ES-I3 (cell line): Measurements from ENCODE around the gene DAAM1.

ENCODE experiments used
- H3K36me3 ChIP-seq: 2 replicates; pipeline ENCODE4 v1.6.1; 2013; ENCODE audit warnings: mild to moderate bottlenecking, low read length, control low read depth, moderate library complexity; ENCODE audit not compliant: insufficient read depth
- H3K4me1 ChIP-seq: 2 replicates; pipeline ENCODE4 v1.6.1; 2013; ENCODE audit warnings: mild to moderate bottlenecking, control low read depth, low read length; ENCODE audit not compliant: insufficient read depth
- H3K9ac ChIP-seq: 2 replicates; pipeline ENCODE4 v1.6.1; 2013; ENCODE audit warnings: low read depth, mild to moderate bottlenecking, low read length, moderate library complexity
- H3K9me3 ChIP-seq: 2 replicates; pipeline ENCODE4 v1.6.1; 2013; ENCODE audit warnings: mild to moderate bottlenecking, low read length, moderate library complexity; ENCODE audit not compliant: control insufficient read depth, insufficient read depth

DAAM1 gene

DNA sequence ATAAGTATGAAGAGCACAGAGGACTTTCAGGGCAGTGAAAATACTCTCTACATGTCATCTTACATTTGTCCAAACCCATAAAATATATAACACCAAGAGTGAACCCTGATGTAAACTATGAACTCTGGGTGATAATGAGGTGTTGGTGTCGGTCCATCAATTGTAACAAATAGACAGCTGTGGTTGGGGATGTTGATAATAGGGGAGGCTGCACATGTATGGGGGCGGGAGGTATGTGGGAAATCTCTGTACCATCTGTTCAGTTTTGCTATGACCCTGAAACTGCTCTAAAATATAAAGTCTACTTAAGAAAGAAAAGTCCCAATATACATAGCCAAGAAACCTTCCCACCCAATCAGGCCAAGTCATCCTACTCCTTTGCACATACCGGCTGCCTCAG is 188.2 kb downstream of the DAAM1 start:
- H3K4me1 ChIP-seq: no peaks in the 10 kb centered on the region
- no peaks in the 10 kb centered on the region for H3K36me3 ChIP-seq
- no peak overlapping the region for H3K9ac ChIP-seq
- no peaks in the 10 kb centered on the region for H3K9me3 ChIP-seq

DNA sequence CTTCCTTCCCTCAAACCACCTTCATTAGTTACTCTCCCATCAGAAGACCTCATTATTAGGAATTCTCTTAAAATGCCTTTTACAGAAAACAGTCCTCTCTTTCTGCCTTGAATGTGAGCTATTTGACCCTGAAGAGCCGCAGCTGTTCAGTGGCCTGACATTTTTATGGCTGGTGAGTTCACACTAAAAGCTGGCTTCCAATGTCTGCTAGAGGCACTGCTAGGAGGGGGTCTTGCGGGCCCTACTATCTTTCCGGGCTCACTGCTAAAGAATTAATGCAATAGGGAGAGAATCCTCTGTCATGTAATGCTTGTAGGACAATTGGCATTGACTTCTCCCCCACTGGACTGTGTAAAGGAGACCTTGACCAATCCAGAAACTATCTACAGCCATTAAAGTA is 189.0 kb downstream of the DAAM1 start:
- Histone ChIP-seq H3K9me3 (no peaks in the 10 kb centered on the region), H3K36me3 (no peaks in the 10 kb centered on the region), H3K4me1 (no peaks in the 10 kb centered on the region), H3K9ac (no peak overlapping the region)

DNA sequence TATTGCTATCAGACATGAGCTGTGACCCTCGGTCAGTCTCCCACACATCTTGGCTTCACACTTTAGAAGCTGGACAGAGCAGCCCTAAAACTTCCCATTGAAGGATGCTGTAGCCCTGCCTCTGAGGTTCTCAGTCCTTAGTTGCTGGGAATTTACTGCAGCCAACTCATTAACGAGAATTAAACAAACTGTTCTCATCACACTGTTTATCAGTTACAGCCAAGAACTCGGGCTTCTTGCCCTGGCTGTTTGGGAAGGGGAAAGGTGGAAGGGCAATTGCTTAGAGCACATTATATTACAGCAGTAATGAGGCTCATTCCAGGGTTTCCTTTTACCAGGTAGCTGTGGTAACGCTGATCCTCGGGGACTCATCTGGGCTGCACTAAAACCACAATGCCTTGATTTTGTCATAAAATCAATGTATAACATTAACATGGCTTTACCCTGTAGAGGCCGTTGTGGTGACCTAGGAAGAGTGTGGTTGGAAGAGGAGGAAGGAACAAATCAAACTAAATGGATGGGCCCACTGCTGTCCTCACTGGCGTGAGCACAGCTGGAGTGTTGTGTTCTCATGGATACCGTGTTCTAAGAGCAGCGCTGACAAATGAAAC is 189.6 kb downstream of the DAAM1 start:
- no peaks in the 10 kb centered on the region for H3K36me3 ChIP-seq
- H3K9me3 ChIP-seq: no peaks in the 10 kb centered on the region
- H3K9ac ChIP-seq: no peak overlapping the region
- no peaks in the 10 kb centered on the region for H3K4me1 ChIP-seq

DNA sequence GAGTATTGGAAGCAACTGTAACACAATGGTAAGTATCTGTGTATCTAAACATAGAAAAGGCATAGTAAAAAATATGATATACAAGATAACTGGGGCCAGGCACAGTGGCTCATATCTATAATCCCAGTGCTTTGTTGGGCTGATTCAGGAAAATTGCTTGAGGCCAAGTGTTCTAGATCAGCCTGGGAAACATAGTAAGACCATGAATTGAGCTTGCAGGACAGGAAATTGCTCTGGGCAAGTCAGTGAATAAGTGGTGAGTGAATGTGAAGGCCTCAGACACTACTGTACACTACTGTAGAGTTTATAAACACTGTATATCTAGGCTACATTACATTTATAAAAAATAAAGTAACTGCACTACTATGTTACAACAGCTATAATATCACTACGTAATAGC is 201.5 kb downstream of the DAAM1 start:
- no peaks in the 10 kb centered on the region for H3K9me3 ChIP-seq
- no peaks in the 10 kb centered on the region for H3K36me3 ChIP-seq
- no peaks in the 10 kb centered on the region for H3K4me1 ChIP-seq
- H3K9ac ChIP-seq: no peak overlapping the region

DNA sequence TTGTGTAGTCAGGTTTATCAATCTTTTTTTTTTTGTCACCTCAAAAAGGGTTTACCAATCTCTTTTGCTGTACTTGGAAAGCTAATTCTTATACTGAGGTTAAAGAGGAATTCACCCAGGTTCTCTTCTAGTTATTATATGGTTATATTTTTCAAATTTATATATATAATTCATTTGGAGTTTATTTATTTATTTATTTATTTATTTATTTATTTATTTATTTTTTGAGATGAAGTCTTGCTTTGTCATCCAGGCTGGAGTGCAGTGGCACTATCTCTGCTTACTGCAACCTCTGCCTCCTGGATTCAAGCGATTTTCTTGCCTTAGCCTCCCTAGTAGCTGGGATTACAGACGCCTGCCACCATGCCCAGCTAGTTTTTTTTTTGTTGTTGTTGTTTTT is 202.9 kb downstream of the DAAM1 start:
- Histone ChIP-seq H3K36me3 (no peaks in the 10 kb centered on the region), H3K9me3 (no peaks in the 10 kb centered on the region), H3K4me1 (no peaks in the 10 kb centered on the region), H3K9ac (no peak overlapping the region)

DNA sequence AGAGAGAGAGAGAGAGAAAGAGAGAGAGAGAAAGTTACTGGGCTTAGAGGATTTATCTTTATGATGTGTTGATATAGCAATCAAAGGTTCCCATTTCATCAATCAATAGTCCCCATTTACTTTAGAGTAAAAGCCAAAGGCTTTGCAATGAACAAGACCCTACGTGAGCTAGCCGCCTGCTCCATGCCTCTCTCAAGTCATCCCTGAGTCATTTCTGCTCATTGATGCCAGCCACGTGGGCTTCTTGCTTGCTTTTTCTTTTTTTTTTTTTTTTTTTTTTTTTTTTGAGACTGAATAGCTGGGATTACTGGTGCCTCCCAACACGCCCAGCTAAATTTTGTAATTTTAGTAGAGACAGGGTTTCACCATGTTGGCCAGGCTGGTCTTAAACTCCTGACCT is 205.8 kb downstream of the DAAM1 start:
- no peaks in the 10 kb centered on the region for H3K4me1 ChIP-seq
- no peak overlapping the region for H3K9ac ChIP-seq
- no peaks in the 10 kb centered on the region for H3K36me3 ChIP-seq
- H3K9me3 ChIP-seq: no peaks in the 10 kb centered on the region

DNA sequence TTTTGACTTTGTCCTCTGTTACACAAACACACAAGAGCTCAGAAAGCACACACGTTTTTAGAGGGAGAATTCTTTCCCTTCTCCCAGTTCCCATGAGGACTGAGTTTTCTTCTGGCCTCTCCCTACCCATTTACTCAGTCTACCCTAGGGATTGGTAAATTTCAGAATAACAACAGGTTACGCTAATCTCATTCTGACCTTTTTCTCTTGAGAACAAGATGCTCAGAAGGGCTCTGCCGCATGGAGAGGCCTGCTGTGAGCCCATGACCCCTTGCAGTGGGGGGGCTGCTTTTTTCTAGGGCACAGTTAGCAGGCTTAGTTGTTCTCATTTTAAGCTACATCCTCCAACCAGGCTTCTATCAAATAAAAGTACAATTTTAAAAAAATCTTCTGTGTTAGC is 207.2 kb downstream of the DAAM1 start:
- Histone ChIP-seq H3K36me3 (no peaks in the 10 kb centered on the region), H3K9me3 (no peaks in the 10 kb centered on the region), H3K9ac (no peak overlapping the region), H3K4me1 (no peaks in the 10 kb centered on the region)

DNA sequence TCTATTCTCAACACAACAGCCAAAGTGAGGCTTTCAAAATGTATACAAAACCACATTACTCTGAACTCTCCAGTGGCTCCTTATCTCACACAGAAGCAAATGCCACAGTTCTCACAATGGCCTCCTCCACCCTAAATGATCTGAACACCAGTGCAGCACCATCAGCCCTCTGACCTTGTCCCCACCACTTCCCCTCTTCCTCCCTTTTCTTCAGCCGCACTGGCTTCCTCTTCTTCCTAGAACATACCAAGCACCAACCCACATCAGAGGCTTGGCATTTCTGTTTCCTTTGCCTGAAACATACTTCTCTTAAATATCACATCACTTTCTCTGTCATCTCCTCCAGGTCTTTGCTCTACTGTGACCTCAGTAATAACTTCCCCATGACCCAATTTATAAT is 210.4 kb downstream of the DAAM1 start:
- no peaks in the 10 kb centered on the region for H3K4me1 ChIP-seq
- no peaks in the 10 kb centered on the region for H3K9me3 ChIP-seq
- H3K9ac ChIP-seq: no peak overlapping the region
- H3K36me3 ChIP-seq: no peaks in the 10 kb centered on the region

DNA sequence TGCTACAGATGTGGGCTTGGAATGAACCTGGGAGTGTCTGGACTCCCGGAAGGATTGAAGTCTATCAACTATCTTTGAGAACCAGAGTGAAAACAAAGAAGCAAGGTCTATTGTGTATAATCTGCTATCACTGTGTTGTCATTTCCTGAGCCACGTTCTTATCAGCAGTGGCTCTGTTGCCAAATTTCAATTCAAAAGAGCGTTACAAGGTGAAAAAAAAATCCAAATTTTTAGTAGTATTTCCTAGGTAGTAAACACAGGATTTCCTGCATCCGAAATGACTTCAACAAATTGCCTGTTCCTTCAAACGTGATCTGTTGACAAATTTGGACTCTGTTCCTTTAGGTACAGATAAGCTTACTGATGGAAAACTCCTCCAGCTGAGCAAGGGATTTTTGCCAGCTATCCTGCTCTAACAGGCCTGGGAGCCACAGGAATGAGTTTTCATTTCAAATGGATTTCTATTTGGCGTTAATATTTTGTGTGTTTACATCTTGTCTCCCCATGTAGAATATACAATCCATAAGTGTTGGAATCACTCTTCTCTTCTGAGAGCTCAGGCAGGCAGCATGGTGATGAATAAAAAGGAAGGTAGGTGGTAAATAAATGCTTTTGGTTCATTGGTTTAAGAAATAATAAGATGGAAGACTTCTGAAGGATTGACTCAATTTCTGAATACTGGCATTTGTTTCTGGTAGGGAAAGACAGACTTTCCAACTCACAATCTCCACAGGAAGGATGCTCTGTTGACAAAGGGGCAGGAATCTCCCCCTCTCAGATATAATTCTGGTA is 218.2 kb downstream of the DAAM1 start:
- Histone ChIP-seq H3K9me3 (peaks cover 8% of the 10 kb centered on the region), H3K9ac (no peak overlapping the region), H3K36me3 (no peaks in the 10 kb centered on the region), H3K4me1 (no peaks in the 10 kb centered on the region)

DNA sequence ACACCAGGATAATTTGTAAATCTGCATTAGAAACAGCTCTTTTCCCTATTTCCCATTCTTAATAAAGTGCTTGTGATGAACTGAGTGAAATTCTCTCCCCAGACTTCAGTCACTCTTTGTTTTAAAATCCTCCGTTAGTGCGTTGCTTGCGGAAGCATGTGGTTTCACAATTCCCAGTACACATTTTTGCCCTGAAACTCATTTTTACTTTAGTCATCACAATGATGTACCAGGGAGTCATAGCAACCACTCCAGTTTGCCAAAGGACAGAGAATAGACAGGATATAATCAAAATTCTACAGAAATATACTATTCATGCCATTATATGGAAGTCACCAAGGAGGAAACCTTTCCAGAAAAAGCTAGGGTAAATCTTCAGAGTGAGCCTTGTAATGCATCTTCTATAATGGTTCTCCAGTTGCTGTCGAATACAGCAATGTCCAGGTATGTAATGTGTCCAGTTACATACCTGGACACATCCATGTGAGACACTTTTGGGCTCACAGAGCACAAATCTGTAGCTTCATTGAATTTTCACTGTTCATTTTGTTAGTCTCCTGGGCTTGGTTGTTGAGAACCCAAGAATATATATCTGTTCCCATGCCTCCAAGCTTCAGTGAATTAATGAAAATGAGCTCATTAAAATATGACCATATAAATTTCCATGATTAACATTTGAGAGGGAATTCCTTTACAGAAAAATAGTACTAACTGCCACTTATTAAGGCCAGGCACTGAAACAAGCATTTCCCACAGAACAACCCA is 219.0 kb downstream of the DAAM1 start:
- Histone ChIP-seq H3K9ac (no peak overlapping the region), H3K4me1 (no peaks in the 10 kb centered on the region), H3K36me3 (no peaks in the 10 kb centered on the region), H3K9me3 (peaks cover 8% of the 10 kb centered on the region)

DNA sequence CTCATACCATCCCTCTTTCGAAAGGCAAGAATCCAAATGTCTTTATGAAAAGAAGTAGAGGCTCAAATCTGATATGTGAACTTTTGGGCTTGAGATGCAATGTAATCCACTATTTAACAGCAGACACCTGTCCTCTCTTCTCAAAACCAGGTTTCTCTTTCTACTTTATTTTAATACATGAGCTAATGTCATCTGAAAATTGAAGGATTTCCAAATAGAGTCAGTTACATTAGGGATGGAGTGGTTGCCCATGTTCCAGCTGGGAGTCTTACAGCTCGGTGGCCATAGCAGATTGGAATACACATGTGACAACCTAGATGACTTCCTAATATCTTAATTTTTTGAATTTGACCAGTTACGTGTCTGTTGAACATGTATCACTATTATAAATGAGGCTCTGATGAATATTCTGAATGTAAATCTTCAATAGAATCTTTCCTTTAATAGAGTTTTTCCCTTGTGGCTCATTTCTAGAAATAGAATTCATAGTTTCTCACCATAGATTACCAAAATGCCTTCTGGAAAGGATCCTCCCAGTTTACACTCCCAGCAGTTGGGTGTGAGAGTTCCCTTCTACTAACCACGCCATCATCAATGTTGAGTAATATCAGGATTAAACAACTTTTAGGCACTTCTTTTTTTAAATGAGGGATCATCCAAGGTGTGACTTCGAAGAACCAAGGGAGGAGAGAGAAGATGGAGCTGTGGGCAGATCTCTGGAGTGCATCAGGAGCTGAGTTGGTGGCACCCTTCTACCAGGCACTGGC is 227.6 kb downstream of the DAAM1 start:
- no peak overlapping the region for H3K9ac ChIP-seq
- H3K4me1 ChIP-seq: no peaks in the 10 kb centered on the region
- no peaks in the 10 kb centered on the region for H3K36me3 ChIP-seq
- H3K9me3 ChIP-seq: no peaks in the 10 kb centered on the region

DNA sequence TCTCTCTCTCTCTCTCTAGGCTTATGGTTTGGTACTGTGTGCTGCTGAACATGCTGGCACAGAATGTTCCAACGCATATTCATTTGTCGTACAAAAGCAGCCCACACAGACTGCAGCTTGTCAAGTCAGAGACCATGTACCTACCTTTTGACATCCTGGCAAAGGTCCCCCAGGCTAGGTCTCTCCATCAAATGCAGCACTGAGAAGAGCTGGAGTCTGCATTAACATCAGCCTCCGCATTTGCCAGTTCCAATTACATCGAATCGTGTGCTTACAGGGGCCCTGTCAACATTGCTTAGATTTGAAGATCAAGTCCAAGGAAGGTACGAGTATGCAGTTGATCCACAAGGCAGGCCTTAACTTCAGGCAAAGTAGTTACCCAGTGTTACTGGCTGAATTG is 228.8 kb downstream of the DAAM1 start:
- H3K4me1 ChIP-seq: no peaks in the 10 kb centered on the region
- H3K36me3 ChIP-seq: no peaks in the 10 kb centered on the region
- H3K9ac ChIP-seq: no peak overlapping the region
- H3K9me3 ChIP-seq: no peaks in the 10 kb centered on the region

DNA sequence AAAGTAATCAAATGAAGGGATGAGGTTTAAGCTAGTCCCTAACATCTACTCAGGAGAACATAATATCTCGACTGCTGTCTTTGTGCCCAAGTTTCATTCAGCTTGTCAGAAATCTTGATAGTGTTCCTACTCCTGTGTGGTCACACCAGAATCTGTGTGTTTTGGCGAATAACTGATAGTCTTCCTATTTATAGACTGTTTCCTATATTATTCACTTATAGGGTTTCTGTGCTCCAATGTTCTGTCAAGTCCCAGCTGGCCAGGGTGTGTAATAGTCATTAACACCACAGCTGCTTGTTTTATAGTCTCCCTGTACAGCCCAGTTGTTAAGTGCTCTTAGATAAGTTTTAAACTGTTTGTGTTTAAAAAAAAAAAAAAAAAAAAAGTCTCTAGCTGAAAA is 230.8 kb downstream of the DAAM1 start:
- H3K4me1 ChIP-seq: no peaks in the 10 kb centered on the region
- H3K36me3 ChIP-seq: no peaks in the 10 kb centered on the region
- no peak overlapping the region for H3K9ac ChIP-seq
- H3K9me3 ChIP-seq: no peaks in the 10 kb centered on the region
